Measurements from ENCODE around the gene SCUBE3.
A peak's percentile ranks its signal among the peaks of the same experiment; 100 is the strongest.

SCUBE3 gene

GRCh38 chr6:35208419-35208818 lies 5.3 kb upstream of the SCUBE3 start:
- no peak overlapping the region for H3K27ac ChIP-seq (ENCODE audit: low read depth, low read length)
- H3K4me3 ChIP-seq (ENCODE audit: low read depth in 1 of 2, low read length in 2 of 2), result no peak overlapping the region
- peaks cover 0 to 2% of the 10 kb centered on the region in 2 donors for H3K4me1 ChIP-seq (ENCODE audit: control insufficient read depth in 1 of 2, insufficient read depth in 2 of 2, low read length in 2 of 2)
- H3K36me3 ChIP-seq (ENCODE audit: control insufficient read depth in 1 of 2, insufficient read depth in 2 of 2, low read length in 2 of 2), result no peaks in the 10 kb centered on the region
- H3K9me3 ChIP-seq (ENCODE audit: control insufficient read depth in 1 of 2, low read length in 2 of 2), result no peaks in the 10 kb centered on the region
- no peak overlapping the region for H3K9ac ChIP-seq (ENCODE audit: low read depth in 1 of 2, low read length in 2 of 2)
- H3K27me3 ChIP-seq (ENCODE audit: control insufficient read depth in 1 of 2, insufficient read depth in 2 of 2, low read length in 2 of 2), result peaks cover 32 to 48% of the 10 kb centered on the region in 2 donors

DNA sequence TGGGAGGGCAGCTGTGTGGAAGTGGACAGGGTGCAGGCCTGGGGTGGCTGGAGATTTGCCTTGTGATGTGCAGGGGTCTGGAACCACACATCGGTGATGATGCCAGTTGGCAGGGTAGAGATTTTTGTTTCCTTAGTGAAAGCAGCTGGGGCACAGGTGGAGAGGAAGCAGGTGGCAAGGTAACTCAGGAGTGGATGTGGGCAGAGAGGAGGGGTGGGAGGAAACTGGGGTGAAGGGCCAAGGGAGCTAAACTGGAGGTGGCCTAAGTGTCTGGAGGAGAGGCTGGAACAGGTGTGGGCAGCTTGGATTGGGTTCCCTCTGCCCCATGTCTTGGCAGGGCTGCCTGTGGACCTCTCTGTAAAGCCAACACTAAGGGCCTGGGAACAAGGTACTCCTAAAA lies 4.7 kb upstream of the SCUBE3 start:
- Histone ChIP-seq H3K4me3 (ENCODE audit: low read depth in 1 of 2, low read length in 2 of 2) (no peak overlapping the region), H3K36me3 (ENCODE audit: control insufficient read depth in 1 of 2, insufficient read depth in 2 of 2, low read length in 2 of 2) (no peaks in the 10 kb centered on the region), H3K9me3 (ENCODE audit: control insufficient read depth in 1 of 2, low read length in 2 of 2) (no peaks in the 10 kb centered on the region), H3K4me1 (ENCODE audit: control insufficient read depth in 1 of 2, insufficient read depth in 2 of 2, low read length in 2 of 2) (peaks cover 0 to 3% of the 10 kb centered on the region in 2 donors), H3K27me3 (ENCODE audit: control insufficient read depth in 1 of 2, insufficient read depth in 2 of 2, low read length in 2 of 2) (peaks cover 34 to 54% of the 10 kb centered on the region in 2 donors), H3K9ac (ENCODE audit: low read depth in 1 of 2, low read length in 2 of 2) (no peak overlapping the region), H3K27ac (ENCODE audit: low read depth, low read length) (no peak overlapping the region)

- Histone ChIP-seq H3K27me3 (ENCODE audit: control insufficient read depth in 1 of 2, insufficient read depth in 2 of 2, low read length in 2 of 2) (peaks cover 38 to 58% of the 10 kb centered on the region in 2 donors), H3K4me1 (ENCODE audit: control insufficient read depth in 1 of 2, insufficient read depth in 2 of 2, low read length in 2 of 2) (peaks cover 0 to 7% of the 10 kb centered on the region in 2 donors), H3K36me3 (ENCODE audit: control insufficient read depth in 1 of 2, insufficient read depth in 2 of 2, low read length in 2 of 2) (no peaks in the 10 kb centered on the region), H3K9ac (ENCODE audit: low read depth in 1 of 2, low read length in 2 of 2) (no peak overlapping the region), H3K4me3 (ENCODE audit: low read depth in 1 of 2, low read length in 2 of 2) (no peak overlapping the region), H3K27ac (ENCODE audit: low read depth, low read length) (no peak overlapping the region), H3K9me3 (ENCODE audit: control insufficient read depth in 1 of 2, low read length in 2 of 2) (no peaks in the 10 kb centered on the region)
Observed at GRCh38 chr6:35209622-35210247, 4.0 kb upstream of the SCUBE3 start.

- H3K4me3 ChIP-seq (ENCODE audit: low read depth in 1 of 2, low read length in 2 of 2), result peak overlapping the region; percentile 50 to 61
- peaks cover 68 to 77% of the 10 kb centered on the region in 2 donors for H3K27me3 ChIP-seq (ENCODE audit: control insufficient read depth in 1 of 2, insufficient read depth in 2 of 2, low read length in 2 of 2)
- peaks cover 0 to 7% of the 10 kb centered on the region in 2 donors for H3K4me1 ChIP-seq (ENCODE audit: control insufficient read depth in 1 of 2, insufficient read depth in 2 of 2, low read length in 2 of 2)
- no peak overlapping the region for H3K27ac ChIP-seq (ENCODE audit: low read depth, low read length)
- H3K36me3 ChIP-seq (ENCODE audit: control insufficient read depth in 1 of 2, insufficient read depth in 2 of 2, low read length in 2 of 2), result no peaks in the 10 kb centered on the region
- H3K9me3 ChIP-seq (ENCODE audit: control insufficient read depth in 1 of 2, low read length in 2 of 2), result no peaks in the 10 kb centered on the region
- no peak overlapping the region for H3K9ac ChIP-seq (ENCODE audit: low read depth in 1 of 2, low read length in 2 of 2)
Observed at GRCh38 chr6:35213298-35213791, 411 bp upstream of the SCUBE3 start.

GRCh38 chr6:35214869-35215664 lies 1.3 kb downstream of the SCUBE3 start:
- Histone ChIP-seq H3K4me3 (ENCODE audit: low read depth in 1 of 2, low read length in 2 of 2) (peak overlapping the region in 1 of 2 donors; percentile 50), H3K9ac (ENCODE audit: low read depth in 1 of 2, low read length in 2 of 2) (no peak overlapping the region), H3K27me3 (ENCODE audit: control insufficient read depth in 1 of 2, insufficient read depth in 2 of 2, low read length in 2 of 2) (peaks cover 72 to 73% of the 10 kb centered on the region in 2 donors), H3K4me1 (ENCODE audit: control insufficient read depth in 1 of 2, insufficient read depth in 2 of 2, low read length in 2 of 2) (peaks cover 0 to 7% of the 10 kb centered on the region in 2 donors), H3K36me3 (ENCODE audit: control insufficient read depth in 1 of 2, insufficient read depth in 2 of 2, low read length in 2 of 2) (no peaks in the 10 kb centered on the region), H3K27ac (ENCODE audit: low read depth, low read length) (no peak overlapping the region), H3K9me3 (ENCODE audit: control insufficient read depth in 1 of 2, low read length in 2 of 2) (no peaks in the 10 kb centered on the region)

DNA sequence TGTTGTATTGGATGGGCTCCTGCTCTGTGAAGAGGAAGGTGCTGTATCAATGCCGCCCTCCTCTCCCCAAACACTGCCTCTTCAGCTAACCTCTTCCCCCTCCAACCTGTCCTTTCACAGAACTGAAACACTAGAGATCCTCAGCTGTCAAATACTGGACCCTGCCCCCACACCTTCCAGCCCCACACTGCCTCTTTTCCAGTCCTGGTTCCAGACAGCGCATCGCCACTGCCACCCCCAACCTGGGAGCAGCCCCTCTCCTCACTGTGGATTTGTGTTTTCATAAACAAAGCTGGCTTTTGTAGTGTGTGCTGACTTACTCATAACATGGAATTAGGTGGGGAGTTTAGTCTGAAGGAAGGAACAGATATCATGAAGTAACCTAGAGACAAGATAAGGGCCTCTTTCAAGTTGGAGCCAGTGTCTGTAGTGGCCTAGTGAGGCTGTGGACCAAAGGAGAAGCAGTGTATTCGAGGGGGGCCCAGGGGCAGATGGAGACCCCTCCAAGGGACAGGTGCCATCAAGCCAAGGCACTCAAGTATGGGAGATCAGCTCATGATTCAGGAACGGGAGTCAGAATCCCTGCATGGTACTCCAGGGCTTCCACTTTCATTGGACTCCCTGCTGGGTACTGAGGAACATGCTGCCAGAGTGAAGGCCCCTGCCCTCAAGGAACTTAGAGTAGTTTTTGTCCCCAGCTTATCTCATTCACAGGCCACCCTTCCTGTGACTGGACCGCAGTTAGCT lies 2.1 kb downstream of the SCUBE3 start:
- Histone ChIP-seq H3K9me3 (ENCODE audit: control insufficient read depth in 1 of 2, low read length in 2 of 2) (no peaks in the 10 kb centered on the region), H3K27me3 (ENCODE audit: control insufficient read depth in 1 of 2, insufficient read depth in 2 of 2, low read length in 2 of 2) (peaks cover 72 to 75% of the 10 kb centered on the region in 2 donors), H3K9ac (ENCODE audit: low read depth in 1 of 2, low read length in 2 of 2) (no peak overlapping the region), H3K4me3 (ENCODE audit: low read depth in 1 of 2, low read length in 2 of 2) (no peak overlapping the region), H3K27ac (ENCODE audit: low read depth, low read length) (no peak overlapping the region), H3K4me1 (ENCODE audit: control insufficient read depth in 1 of 2, insufficient read depth in 2 of 2, low read length in 2 of 2) (peaks cover 0 to 7% of the 10 kb centered on the region in 2 donors), H3K36me3 (ENCODE audit: control insufficient read depth in 1 of 2, insufficient read depth in 2 of 2, low read length in 2 of 2) (no peaks in the 10 kb centered on the region)

DNA sequence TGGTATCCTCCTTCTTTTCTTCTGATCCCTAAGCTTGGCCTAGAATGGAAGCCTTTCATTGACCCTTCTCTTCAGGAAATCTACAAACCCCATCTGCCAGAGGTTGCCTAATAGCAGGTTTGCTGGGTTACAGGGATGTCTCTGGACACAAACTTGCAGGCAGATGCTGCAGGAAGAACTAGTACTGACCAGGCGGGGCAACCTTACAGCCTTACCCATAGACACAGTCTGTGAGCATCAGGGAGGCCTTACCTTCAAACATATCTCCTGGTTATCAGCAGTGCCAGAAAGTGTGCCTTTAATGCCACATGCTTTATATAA lies 2.6 kb downstream of the SCUBE3 start:
- Histone ChIP-seq H3K36me3 (ENCODE audit: control insufficient read depth in 1 of 2, insufficient read depth in 2 of 2, low read length in 2 of 2) (no peaks in the 10 kb centered on the region), H3K27ac (ENCODE audit: low read depth, low read length) (no peak overlapping the region), H3K9me3 (ENCODE audit: control insufficient read depth in 1 of 2, low read length in 2 of 2) (no peaks in the 10 kb centered on the region), H3K27me3 (ENCODE audit: control insufficient read depth in 1 of 2, insufficient read depth in 2 of 2, low read length in 2 of 2) (peaks cover 70 to 74% of the 10 kb centered on the region in 2 donors), H3K9ac (ENCODE audit: low read depth in 1 of 2, low read length in 2 of 2) (no peak overlapping the region), H3K4me1 (ENCODE audit: control insufficient read depth in 1 of 2, insufficient read depth in 2 of 2, low read length in 2 of 2) (peaks cover 0 to 7% of the 10 kb centered on the region in 2 donors), H3K4me3 (ENCODE audit: low read depth in 1 of 2, low read length in 2 of 2) (no peak overlapping the region)

DNA sequence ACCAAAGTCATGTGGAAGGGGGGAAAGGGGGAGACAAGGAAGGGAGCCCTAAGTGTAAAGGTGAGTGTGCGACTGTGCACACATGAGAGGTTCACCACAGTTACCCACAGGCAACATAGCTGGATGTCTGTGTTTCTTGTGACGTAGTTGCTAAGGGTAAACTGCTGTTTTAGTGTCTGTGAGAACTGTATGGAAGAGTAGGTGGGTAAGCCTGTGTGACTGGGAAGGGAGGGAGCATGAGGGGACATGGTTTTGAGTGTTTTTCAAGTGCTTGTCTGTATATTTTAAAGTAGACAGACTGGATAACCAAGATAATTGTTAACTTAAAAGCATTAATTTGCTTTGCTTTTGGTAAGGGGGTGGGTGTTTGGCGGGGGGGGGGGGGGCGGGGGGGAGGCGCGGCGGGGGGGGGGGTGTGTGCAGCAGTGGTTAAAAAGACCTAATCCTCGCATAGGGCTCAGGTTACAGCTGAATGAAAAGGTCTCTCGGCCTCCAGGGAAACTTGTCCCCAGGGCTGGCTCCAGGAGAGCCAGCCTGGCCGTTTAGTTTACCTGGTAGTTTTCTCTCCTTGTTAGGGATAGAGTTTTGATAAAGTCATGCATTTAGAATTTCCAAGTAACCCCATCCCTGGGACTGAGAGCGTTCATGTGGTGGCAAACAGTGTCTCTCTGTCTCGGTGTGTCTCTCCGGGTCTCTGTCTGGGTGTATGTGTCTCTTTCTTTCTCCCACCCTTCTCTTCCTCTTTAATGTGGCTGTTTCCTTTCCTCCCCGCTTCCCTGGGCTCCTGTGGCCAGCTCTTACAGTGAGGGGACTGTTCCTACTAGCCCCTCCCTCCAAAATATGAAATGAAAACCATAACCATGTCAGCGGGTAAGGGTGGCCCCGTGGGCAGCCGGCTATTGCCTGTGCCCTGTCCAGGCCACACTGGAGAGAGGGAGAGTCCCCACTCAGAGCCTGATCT lies 3.4 kb downstream of the SCUBE3 start:
- Histone ChIP-seq H3K4me3 (ENCODE audit: low read depth in 1 of 2, low read length in 2 of 2) (no peak overlapping the region), H3K4me1 (ENCODE audit: control insufficient read depth in 1 of 2, insufficient read depth in 2 of 2, low read length in 2 of 2) (peaks cover 0 to 7% of the 10 kb centered on the region in 2 donors), H3K9ac (ENCODE audit: low read depth in 1 of 2, low read length in 2 of 2) (no peak overlapping the region), H3K27ac (ENCODE audit: low read depth, low read length) (no peak overlapping the region), H3K27me3 (ENCODE audit: control insufficient read depth in 1 of 2, insufficient read depth in 2 of 2, low read length in 2 of 2) (peaks cover 67 to 70% of the 10 kb centered on the region in 2 donors), H3K9me3 (ENCODE audit: control insufficient read depth in 1 of 2, low read length in 2 of 2) (no peaks in the 10 kb centered on the region), H3K36me3 (ENCODE audit: control insufficient read depth in 1 of 2, insufficient read depth in 2 of 2, low read length in 2 of 2) (no peaks in the 10 kb centered on the region)

DNA sequence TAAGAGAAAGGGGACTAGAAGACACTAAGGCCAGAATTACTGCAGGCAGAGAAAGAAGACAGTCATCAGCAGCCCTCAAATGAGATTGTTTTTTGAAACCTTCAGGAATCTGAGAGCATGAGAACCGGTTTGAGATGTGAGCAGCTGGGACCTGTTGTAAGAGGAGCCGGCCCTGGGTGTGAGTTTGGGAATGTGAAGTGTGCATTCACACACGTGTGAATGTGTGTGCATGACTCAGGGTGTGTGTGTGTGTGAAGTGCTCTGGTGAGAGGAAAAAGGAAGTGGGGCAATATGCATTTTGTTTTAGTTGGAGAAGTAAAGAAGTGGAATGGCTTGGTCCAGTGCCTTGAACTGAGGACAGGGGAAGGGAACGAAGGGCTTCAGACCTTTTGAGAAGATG lies 4.3 kb downstream of the SCUBE3 start:
- peaks cover 58 to 62% of the 10 kb centered on the region in 2 donors for H3K27me3 ChIP-seq (ENCODE audit: control insufficient read depth in 1 of 2, insufficient read depth in 2 of 2, low read length in 2 of 2)
- no peak overlapping the region for H3K27ac ChIP-seq (ENCODE audit: low read depth, low read length)
- no peak overlapping the region for H3K4me3 ChIP-seq (ENCODE audit: low read depth in 1 of 2, low read length in 2 of 2)
- no peak overlapping the region for H3K9ac ChIP-seq (ENCODE audit: low read depth in 1 of 2, low read length in 2 of 2)
- H3K36me3 ChIP-seq (ENCODE audit: control insufficient read depth in 1 of 2, insufficient read depth in 2 of 2, low read length in 2 of 2), result no peaks in the 10 kb centered on the region
- no peaks in the 10 kb centered on the region for H3K9me3 ChIP-seq (ENCODE audit: control insufficient read depth in 1 of 2, low read length in 2 of 2)
- H3K4me1 ChIP-seq (ENCODE audit: control insufficient read depth in 1 of 2, insufficient read depth in 2 of 2, low read length in 2 of 2), result peaks cover 0 to 7% of the 10 kb centered on the region in 2 donors
